Right ventricle myocardium superior (tissue), 1 donor: ENCODE measurements around the gene THBS3. TPM values are rescaled to one million over a fixed set of nuclear protein-coding genes. Genes with fewer than 3 reads are reported as not detected.

Experiments used
- ATAC-seq: fragments of 200-7000 bp; cut with Tn5 transposase; one replicate; pipeline ENCODE4 v1.9.1; 2020; ENCODE audit warnings: mild to moderate bottlenecking; ENCODE audit not compliant: poor library complexity
- DNase-seq: peaks from one replicate; pipeline ENCODE4 v3.0.0-alpha.2; 2020
- intact Hi-C: fragments of 100-400 bp; cut with DNase I; formaldehyde crosslinking; loops from one replicate; pipeline ENCODE4 v1.11.2; 2022
- total RNA-seq: library from RNA; stranded (reverse); fragmentation: NEBNext Ultra II Directional; extraction: Animal tissue kit (Norgen Biotek cat#: 25700); gene quantifications from one replicate; pipeline ENCODE4 v1.2.1, GENCODE V29; 2021
- donor health status: DM: no; HTN: yes; CAD: no; lungs with severe emphysema.

Gene THBS3
- total RNA-seq, 1 donor from 2014 or later, result 5.8 TPM

GRCh38 chr1:155181371-155182051 is 26.2 kb downstream of the THBS3 start:
- intact Hi-C loops, result no loop called here
- no peak for ATAC-seq
- peak; percentile 29 for DNase-seq

DNA sequence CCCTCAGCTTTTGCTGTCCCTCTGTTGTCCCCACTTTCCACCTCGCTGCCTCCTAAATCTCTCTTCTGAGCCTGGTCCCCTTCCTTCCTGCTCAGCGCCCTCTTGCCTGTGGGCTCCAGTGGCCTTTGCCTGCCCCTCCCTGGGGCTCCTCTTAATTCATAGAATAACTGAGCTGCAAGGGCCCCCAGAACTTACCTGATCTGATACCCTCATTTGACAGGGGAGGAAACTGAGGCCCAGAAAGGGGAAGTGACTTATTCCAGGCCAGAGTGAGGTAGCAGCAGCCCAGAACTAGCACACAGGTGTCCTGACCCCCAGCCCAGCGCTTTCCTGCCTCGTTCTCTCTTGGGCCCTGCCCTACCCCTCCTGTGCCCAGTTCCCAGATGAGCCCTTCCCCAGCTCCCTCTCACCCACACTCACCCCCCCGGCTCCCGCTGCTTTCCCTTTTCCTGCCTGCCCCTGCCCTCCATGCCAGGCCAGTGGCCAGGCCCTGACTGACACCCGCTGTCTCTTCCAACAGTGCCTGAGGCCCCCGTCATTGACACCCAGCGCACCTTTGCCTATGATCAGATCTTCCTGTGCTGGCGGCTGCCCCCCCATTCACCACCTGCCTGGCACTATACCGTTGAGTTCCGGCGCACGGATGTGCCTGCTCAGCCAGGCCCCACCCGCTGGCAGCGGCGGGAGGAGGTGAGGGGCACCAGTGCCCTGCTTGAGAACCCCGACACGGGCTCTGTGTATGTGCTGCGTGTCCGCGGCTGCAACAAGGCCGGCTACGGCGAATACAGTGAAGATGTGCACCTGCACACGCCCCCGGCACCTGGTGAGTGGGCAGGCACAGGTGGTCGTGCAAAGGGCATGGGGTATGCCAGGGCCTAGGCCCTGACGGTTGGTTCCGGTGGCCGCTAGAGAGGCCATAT is 28.3 kb downstream of the THBS3 start:
- no peak for ATAC-seq
- intact Hi-C loops, result no loop called here
- no peak for DNase-seq

DNA sequence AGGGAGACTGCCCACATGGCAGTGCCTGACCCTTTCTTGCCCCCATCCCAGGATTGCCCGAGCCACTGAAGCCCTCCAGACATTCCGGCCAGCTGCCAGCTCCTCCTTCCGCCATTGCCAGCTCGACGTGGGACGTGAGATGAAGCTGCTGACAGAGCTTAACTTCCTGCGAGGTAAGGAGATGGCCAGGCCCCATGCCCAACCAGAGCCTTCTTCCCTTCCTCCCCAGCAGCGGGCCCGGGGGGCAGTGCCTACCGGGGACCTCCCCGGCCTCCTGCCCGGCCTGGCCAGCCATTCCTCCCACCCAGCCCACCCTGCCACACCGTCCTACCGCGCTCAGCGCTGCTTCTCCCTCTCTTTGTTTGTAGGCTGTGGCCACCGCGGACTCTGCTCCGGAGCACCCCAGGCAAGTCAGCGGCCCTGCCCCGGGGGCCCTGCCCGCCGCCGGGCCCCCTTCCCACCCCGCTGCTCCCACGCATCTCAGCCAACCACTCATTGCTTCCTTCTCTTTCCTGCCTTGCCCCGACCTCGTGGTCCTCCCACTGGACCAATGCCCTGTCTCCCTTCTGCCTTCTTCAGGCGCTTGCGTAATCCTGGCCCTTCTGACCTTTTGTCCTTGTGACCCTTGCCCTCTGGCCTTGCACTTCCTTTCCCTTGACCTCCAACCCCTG is 29.1 kb downstream of the THBS3 start:
- DNase-seq, result no peak

GRCh38 chr1:155177918-155178281 is 29.8 kb downstream of the THBS3 start:
- DNase-seq (no peak), ATAC-seq (no peak)
- intact Hi-C loops, result no loop called here

More for the DNA sequence above, 29.1 kb downstream of the THBS3 start:
- intact Hi-C loops, result no loop called here
- no peak for ATAC-seq

DNA sequence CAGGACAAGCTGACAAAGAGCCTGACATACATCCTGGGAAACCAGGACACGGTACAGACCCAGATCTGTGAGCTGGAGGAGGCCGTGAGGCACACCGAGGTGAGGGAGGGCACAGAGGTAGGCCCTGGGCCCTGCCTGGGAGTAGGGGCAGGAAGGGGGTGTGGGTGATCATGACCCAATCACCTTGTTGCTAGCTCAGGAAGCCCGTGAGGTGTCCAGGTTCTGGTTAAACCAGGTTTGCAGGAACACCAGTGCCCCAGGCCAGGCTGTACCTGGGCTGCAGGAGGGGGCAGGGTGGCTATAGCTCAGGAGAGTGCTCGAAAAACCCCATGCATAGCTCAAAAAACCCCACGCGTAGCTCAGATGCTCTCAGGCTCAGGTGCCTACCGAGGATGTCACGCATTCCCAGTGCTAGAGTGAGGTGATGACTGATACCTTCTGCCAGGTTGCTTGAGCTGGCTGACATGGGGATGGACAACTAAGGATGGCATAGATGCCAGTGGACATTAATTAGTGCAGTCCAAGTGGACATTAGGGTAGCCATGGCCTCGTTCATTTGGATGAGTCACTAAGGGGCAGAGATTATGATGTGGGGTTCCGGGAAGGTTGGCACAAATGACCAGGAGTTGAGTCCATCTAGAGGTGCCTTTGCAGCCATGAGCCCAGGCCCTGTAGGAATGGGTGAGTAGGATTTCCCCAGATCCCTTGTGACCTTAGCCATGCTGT is 30.3 kb downstream of the THBS3 start:
- intact Hi-C loops, result no loop called here
- DNase-seq (no peak), ATAC-seq (no peak)

GRCh38 chr1:155176544-155177071 is 31.1 kb downstream of the THBS3 start:
- intact Hi-C loops, result no loop called here
- DNase-seq (peak; percentile 89), ATAC-seq (peak; percentile 58)

GRCh38 chr1:155175927-155176371 is 31.7 kb downstream of the THBS3 start:
- no peak for DNase-seq
- intact Hi-C loops, result no loop called here
- ATAC-seq, result no peak

- ATAC-seq (no peak), DNase-seq (no peak)
- intact Hi-C loops, result no loop called here
These were observed 32.3 kb downstream of the THBS3 start for GRCh38 chr1:155175281-155175926.

- DNase-seq (no peak), ATAC-seq (no peak)
- intact Hi-C loops, result no loop called here
These were observed 33.1 kb downstream of the THBS3 start for GRCh38 chr1:155174324-155175280.

DNA sequence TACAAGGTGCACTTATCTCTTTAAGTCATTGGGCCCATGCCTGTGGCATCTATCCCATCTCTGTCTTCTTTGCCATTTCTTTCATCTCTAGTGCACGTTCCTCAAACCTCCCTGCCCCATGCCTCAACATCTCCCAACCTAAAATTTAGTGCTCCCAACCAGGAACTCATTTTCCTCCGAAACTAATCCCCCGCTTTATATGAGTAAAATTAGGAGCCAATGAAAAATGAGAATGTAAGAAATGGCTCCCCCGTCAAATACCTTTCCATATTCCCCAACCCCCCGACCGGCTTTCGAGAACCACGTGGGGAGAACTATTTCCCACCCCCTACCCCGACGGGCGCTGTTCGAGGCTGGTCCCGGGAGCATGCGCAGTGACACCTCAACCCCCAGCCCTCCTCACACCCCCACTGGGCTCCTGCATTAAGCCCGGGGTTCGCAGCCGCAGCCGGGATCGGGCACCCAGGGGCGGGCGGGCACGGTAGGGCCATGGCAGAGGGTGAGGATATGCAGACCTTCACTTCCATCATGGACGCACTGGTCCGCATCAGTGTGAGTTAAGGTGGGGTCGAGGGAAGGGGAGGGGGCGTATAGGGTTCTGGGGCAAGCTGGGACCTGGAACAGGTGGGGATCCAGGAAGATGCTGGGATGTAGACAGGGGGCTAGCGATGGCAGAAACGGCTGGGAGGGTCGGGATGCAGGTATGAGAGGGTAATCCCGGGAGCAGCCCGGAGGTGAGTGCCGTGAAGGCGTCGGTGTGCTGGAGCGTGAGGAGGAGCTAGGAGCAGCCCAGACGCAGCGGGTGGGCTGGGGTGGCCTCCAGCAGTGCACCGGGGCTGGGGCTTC is 34.0 kb downstream of the THBS3 start, which contains the start of gene TRIM46:
Gene TRIM46, plus strand, starts transcription at position 372 of the 846 bp plus-strand sequence. Its CDS starts 118 bp downstream, at position 490.
- intact Hi-C loops, result no loop called here
- ATAC-seq (no peak), DNase-seq (no peak)

DNA sequence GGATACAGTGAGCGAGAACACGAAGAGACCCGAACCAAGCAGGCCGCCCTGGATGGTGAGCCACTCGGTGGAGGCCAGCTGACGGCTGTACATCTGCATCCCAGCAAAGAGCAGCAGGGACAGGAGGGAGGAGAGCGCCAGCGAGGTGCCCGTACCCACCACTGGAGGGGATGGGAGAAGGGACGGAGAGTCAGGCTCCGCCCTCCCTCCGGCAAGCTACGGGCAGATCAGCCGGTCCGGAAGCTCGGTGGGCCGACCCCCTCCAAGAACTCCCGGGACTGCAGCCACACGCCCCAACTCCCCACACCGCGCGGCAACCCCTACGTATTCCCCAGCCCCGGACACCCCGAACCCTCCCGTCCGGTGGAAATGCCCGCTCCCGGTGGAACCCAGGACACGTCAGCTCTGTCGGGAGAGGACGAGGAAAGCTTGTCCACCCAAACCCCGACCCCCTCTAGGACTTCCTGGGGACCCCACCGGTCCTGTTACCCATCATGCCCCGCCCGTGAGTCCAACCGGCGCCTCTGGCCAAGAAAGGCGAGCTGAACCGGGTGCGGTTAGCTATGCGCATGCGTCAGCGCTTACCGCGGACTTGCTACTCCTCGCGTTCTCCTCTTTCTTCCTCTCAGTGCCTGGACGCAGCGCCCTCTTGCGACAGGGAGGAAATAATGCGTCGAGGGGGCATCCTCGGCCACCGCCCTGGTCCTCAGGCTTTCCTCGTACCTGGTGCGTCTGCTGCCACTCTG is 34.8 kb downstream of the THBS3 start, which contains the start of gene KRTCAP2:
Gene KRTCAP2, minus strand, starts transcription at position 573 of the 746 bp plus-strand sequence. Its CDS starts 80 bp downstream, at position 493.
- DNase-seq (peak; percentile 97), ATAC-seq (peak; percentile 93)
- intact Hi-C loops, result no loop called here

- peak; percentile 3 for ATAC-seq
- no peak for DNase-seq
- intact Hi-C loops, result no loop called here
These were observed 35.6 kb downstream of the THBS3 start for GRCh38 chr1:155171836-155172731.

GRCh38 chr1:155170806-155171205 is 36.9 kb downstream of the THBS3 start:
- ATAC-seq, result no peak
- intact Hi-C loops, result no loop called here
- no peak for DNase-seq

DNA sequence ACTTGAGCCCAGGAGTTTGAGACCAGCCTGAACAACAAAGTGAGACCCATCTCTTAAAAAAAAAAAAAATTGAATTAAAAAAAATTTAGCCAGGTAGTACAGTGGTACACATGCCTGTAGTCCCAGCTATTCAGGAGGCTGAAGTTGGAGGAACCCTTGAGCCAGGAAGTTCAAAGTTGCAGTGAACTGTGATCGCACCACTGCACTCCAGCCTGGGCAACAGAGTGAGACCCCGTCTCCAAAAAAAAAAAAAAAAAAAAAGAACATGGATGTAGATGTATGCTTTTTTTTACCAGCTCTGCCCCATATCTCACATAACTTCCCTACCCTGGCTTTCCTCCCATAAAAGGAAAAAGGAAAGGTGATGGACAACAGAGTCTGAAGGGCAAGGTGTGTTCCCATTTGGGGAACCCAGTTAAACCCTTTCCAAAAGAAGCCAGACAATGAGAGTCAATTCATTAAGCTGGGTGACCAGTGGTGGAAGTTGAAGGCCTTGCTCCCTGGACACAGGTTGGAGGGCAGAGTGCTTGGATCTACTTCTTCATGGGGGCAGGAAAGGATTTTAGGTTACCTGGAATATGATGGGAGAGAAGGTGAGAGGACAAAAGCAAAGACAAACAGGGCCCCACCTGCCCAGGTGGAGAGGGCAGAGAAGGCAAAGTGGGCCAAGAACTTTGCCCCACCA is 37.5 kb downstream of the THBS3 start:
- DNase-seq (no peak), ATAC-seq (no peak)
- intact Hi-C loops, result no loop called here
